Right lobe of liver (tissue), 4 donors: Measurements from ENCODE around the gene CHKA.

ENCODE experiments used
- CTCF ChIP-seq, 4 donors: fragments of 200-600 bp in 3 of 4; fragments of 450-650 bp in 1 of 4; IDR thresholded peaks; one replicate each; pipeline versions ENCODE4 v1.5.1 to v1.8.0; 2016 to 2022; ENCODE audit warnings: antibody characterized with exemption in 4 of 4, mild to moderate bottlenecking in 2 of 4
- POLR2A ChIP-seq: fragments of 450-650 bp; IDR thresholded peaks from one replicate; pipeline ENCODE4 v1.6.1; 2017; ENCODE audit warnings: antibody characterized with exemption, mild to moderate bottlenecking
- donor health status: DM: no; HTN: no; CAD: no.
- donor health status: DM: no; HTN: no; CAD: no.
- donor health status: DM: no; HTN: yes; CAD: no.

GRCh38 chr11:68166969-68167368 lies 45.8 kb upstream of the CHKA start:
- TF ChIP-seq CTCF (IDR thresholded peaks at IDR 0.05) (no peak), POLR2A (no peak)
